Measurements from ENCODE around the gene RAB31.

DNA sequence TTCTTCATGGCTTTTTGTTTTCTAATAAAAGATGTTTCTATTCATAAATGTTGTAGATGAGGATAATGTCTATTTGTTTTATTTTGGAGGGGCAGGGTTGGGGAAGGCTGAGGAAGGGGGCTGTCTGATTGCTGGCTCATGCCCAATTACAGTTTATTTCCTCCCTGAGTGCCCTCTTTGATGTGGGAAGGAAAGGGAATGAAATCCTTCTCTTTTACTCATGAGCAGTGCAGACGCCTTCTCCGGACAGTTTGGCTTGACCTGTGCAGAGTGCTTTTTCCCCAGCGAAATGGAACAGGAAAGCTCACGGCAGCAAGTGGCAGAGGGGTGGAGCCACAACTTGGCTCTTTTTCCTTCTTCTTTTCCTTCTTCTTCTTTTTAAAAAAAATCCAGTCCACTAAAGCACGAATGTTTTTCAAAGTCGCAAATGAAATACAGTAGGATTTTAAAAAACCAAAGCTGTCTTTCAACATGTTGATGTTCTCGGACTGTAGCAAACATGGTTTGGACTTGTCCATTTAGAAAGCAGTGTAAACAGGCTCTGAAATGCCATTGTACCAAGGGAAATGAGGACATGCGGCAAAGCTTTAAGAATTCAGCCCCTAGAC lies 34.5 kb downstream of the RAB31 start:
- TF ChIP-seq POLR2AphosphoS5 (IDR thresholded peaks at IDR 0.05) (no peak), CTCF (IDR thresholded peaks at IDR 0.05) (no peak)
